ENCODE results near the gene USP40.

The USP40 gene

GRCh38 chr2:233466991-233467603, 99.5 kb downstream of the USP40 start:
- Histone ChIP-seq H3F3A (ENCODE audit: low read depth) (no peaks in the 10 kb centered on the region), H3K27me3 (ENCODE audit: insufficient read depth, low read length, poor library complexity, severe bottlenecking) (no peaks in the 10 kb centered on the region), H3K9me3 (ENCODE audit: insufficient read depth, low read depth, low read length) (no peaks in the 10 kb centered on the region), H4K20me1 (ENCODE audit: insufficient read depth, low read length, poor library complexity, severe bottlenecking) (no peaks in the 10 kb centered on the region), H3K4me1 (ENCODE audit: insufficient read depth, low read length, poor library complexity, severe bottlenecking) (no peaks in the 10 kb centered on the region), H2AFZ (ENCODE audit: low read length) (no peak overlapping the region), H3K9me2 (replicated peaks; ENCODE audit: low read depth, low read length) (no peaks in the 10 kb centered on the region), H3K4me3 (ENCODE audit: low read length, poor library complexity, severe bottlenecking) (no peak overlapping the region), H3K9ac (ENCODE audit: low read depth, low read length, poor library complexity, severe bottlenecking) (no peak overlapping the region), H3K79me2 (ENCODE audit: insufficient read depth, low read length) (no peaks in the 10 kb centered on the region), H3K36me3 (ENCODE audit: insufficient read depth, low read length) (peaks cover 74% of the 10 kb centered on the region; the same call in 1 of the 2 replicates), H3K4me2 (ENCODE audit: low read depth, low read length, poor library complexity, severe bottlenecking) (no peak overlapping the region)
- TF ChIP-seq CTCF (conservative IDR thresholded peaks at IDR 0.05; ENCODE audit: low read length) (no peak), EZH2phosphoT487 (IDR thresholded peaks at IDR 0.05; ENCODE audit: borderline replicate concordance) (no peak)

DNA sequence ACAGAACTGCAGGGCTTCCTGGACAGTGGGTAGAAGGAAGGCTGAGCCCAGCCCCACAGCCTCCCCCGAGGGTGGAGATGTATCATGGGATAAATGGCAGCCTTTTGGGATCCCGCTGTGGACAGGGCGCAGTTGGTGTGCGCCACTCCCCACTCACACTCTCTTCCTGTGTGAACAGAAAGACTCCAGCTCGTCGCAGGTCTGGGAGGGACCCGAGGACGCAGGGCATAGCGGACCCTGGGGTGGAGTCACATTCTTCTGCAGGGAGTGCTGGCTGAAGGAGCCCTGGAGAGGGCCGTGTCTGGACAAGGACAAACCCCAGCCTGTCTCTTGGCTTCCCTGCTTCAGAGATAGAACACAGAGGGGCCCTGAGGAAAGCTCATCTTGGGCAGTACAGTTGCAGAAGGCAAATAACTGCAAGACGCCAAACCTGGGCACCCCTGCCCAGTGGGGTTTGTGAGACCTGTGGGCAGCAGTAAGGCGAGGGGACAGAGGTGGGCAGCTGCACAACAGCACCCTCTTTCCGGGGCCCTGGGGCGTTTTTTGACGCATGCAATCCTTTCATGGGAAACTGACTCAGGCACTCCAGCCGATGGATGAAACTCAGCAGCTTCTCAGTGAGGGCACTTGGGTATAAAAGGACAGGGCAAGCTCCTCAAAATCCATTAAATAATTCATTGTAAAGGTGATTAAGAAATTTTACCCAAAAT, 101.9 kb downstream of the USP40 start:
- no peak overlapping the region for H3K9ac ChIP-seq (ENCODE audit: low read depth, low read length, poor library complexity, severe bottlenecking)
- no peaks in the 10 kb centered on the region for H3K4me1 ChIP-seq (ENCODE audit: insufficient read depth, low read length, poor library complexity, severe bottlenecking)
- no peak overlapping the region for H3K4me3 ChIP-seq (ENCODE audit: low read length, poor library complexity, severe bottlenecking)
- no peaks in the 10 kb centered on the region for H3K9me2 ChIP-seq (replicated peaks; ENCODE audit: low read depth, low read length)
- no peaks in the 10 kb centered on the region for H3F3A ChIP-seq (ENCODE audit: low read depth)
- no peak overlapping the region for H2AFZ ChIP-seq (ENCODE audit: low read length)
- no peaks in the 10 kb centered on the region for H3K27me3 ChIP-seq (ENCODE audit: insufficient read depth, low read length, poor library complexity, severe bottlenecking)
- TF ChIP-seq EZH2phosphoT487 (IDR thresholded peaks at IDR 0.05; ENCODE audit: borderline replicate concordance): no peak
- no peak for TF ChIP-seq CTCF (conservative IDR thresholded peaks at IDR 0.05; ENCODE audit: low read length)
- no peaks in the 10 kb centered on the region for H3K9me3 ChIP-seq (ENCODE audit: insufficient read depth, low read depth, low read length)
- no peaks in the 10 kb centered on the region for H3K79me2 ChIP-seq (ENCODE audit: insufficient read depth, low read length)
- H3K4me2 ChIP-seq (ENCODE audit: low read depth, low read length, poor library complexity, severe bottlenecking): no peak overlapping the region
- no peaks in the 10 kb centered on the region for H4K20me1 ChIP-seq (ENCODE audit: insufficient read depth, low read length, poor library complexity, severe bottlenecking)
- H3K36me3 ChIP-seq (ENCODE audit: insufficient read depth, low read length): peaks cover 79% of the 10 kb centered on the region; the same call in 1 of the 2 replicates

GRCh38 chr2:233464056-233464455, 102.5 kb downstream of the USP40 start:
- H3K9me2 ChIP-seq (replicated peaks; ENCODE audit: low read depth, low read length): no peaks in the 10 kb centered on the region
- no peak overlapping the region for H3K4me3 ChIP-seq (ENCODE audit: low read length, poor library complexity, severe bottlenecking)
- H3K4me1 ChIP-seq (ENCODE audit: insufficient read depth, low read length, poor library complexity, severe bottlenecking): no peaks in the 10 kb centered on the region
- TF ChIP-seq CTCF (conservative IDR thresholded peaks at IDR 0.05; ENCODE audit: low read length) (no peak), EZH2phosphoT487 (IDR thresholded peaks at IDR 0.05; ENCODE audit: borderline replicate concordance) (no peak)
- H3F3A ChIP-seq (ENCODE audit: low read depth): no peaks in the 10 kb centered on the region
- H3K27me3 ChIP-seq (ENCODE audit: insufficient read depth, low read length, poor library complexity, severe bottlenecking): no peaks in the 10 kb centered on the region
- peaks cover 79% of the 10 kb centered on the region; the same call in 1 of the 2 replicates for H3K36me3 ChIP-seq (ENCODE audit: insufficient read depth, low read length)
- no peak overlapping the region for H3K4me2 ChIP-seq (ENCODE audit: low read depth, low read length, poor library complexity, severe bottlenecking)
- no peak overlapping the region for H3K9ac ChIP-seq (ENCODE audit: low read depth, low read length, poor library complexity, severe bottlenecking)
- H4K20me1 ChIP-seq (ENCODE audit: insufficient read depth, low read length, poor library complexity, severe bottlenecking): no peaks in the 10 kb centered on the region
- H3K9me3 ChIP-seq (ENCODE audit: insufficient read depth, low read depth, low read length): no peaks in the 10 kb centered on the region
- no peak overlapping the region for H2AFZ ChIP-seq (ENCODE audit: low read length)
- H3K79me2 ChIP-seq (ENCODE audit: insufficient read depth, low read length): no peaks in the 10 kb centered on the region

Measured in Loucy (cell line).